Iris pigment epithelial cell (primary cell): ENCODE results near the gene INTS4.
"Not testable (repeated sequence)": the region's sequence is repeated elsewhere in the genome, so short reads cannot be mapped to it uniquely, and the experiment has no call there.

Experiments
- DNase-seq: peaks from one replicate; pipeline ENCODE4 v3.0.0-alpha.2; 2011; ENCODE audit warnings: low read depth

The INTS4 gene

DNA sequence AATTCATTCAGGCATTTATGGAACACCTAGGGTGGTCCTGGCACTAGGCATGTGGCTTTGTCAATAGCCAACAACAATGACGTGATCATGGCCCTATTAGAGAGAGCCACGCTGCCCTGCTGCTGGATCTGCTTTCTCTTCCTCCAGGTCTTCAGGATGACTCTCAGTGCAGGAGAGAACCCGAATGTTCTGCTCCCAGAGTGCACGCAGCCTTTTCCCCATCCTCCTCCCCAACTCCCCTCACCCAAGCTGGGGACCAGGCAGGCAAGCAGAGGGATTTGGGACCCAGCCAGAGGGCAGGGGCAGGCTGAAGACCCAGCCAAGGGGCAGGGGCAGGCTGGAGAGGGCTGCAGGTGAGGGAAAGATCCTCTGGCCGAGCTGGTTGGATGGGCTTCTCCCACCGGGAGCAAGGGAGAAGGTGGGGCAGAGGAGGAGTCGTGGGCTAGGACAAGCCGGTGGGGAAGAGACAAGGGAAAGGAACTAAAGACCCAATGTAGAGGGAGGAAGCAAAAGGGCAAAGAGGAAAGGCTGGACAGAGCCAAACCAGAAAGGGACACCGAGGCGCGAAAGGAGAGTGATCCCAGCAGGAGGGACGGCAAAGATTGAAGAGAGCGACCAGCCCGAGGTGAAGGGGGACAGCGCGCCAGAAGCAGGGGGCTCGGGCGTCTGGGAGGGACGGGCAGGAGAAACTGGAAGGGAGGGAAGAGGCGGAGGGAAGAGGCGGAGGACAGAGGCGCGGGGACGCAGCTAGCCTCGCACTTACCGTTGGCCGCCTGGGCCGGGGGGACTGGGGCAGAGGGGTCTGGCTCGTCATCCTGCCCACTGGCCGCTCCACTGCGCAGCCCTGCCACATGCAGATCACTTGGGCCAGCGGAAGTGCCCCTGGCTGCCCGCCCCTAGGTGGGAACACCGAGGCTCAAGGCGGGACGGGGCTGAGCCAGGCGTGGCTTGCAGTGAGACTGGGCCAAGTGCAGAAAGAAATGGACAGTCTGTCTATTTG is 28.2 kb upstream of the INTS4 start, which contains the start of gene KCTD14:
KCTD14 (minus strand) TSS at position 880 of the 1,000 bp plus-strand sequence; CDS start at position 853, 27 bp downstream.
- no peak for DNase-seq

GRCh38 chr11:78021611-78022010 is 27.1 kb upstream of the INTS4 start:
- DNase-seq: no peak

DNA sequence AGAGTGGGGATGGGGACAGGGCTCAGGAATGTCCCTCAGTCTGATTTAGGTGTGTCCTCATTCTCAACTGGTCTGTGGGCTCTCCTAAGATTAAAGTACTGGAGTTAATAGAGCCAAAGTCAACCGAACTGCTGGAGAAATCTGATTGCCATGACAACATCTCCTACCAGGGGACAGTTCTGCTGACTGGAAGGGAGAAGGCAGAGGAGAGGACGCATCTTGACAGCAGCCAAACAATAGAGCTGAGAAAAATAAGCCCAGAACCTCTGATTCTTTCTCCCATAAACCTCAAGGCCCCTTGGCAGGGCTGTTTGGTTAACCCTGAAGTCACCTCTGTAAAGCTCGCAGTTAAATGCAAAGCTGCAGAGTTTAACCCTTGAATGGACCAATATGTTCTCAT is 25.8 kb upstream of the INTS4 start:
- no peak for DNase-seq

DNA sequence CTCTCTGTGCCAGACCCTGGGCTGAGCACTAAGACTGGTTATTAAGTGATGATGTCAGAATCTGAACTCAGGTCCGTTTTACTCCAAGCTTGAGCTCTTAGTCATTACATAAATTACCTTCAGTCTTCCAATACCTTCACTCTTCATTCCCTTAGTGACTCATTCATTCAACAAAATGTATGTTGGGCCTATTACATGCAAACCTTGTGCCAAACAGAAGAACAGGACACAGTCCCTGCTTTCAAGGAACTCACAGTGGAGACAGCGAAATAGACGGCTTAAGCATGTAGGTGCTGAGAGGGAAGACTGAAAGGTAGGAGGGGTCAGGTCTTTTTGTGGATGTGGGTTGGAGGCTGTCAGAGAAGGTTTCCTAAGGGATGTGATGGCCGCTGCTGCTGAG is 25.3 kb upstream of the INTS4 start:
- no peak for DNase-seq

GRCh38 chr11:78015878-78016277 is 21.4 kb upstream of the INTS4 start:
- no peak for DNase-seq

GRCh38 chr11:78014937-78015520 is 20.6 kb upstream of the INTS4 start:
- not testable (repeated sequence) for DNase-seq

DNA sequence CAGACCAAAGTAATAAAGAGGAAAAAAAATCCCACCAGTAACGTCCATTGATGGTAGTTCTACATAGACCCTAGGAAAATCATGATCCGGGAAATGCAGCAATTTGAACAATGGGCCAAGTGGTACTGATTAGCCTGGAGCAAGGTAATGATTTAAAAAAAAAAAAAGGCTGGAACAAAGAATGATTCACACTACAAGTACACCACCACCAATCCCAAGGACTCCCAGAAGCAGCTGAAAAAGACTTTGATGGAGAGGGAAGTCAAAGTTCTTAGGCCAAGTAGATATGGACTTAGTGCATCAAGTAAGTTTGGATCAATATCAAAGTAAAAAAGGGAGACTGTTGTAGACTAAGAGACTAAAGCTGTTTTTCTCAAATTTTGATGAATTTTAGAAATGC is 16.8 kb upstream of the INTS4 start:
- DNase-seq: no peak

GRCh38 chr11:78010755-78011154 is 16.3 kb upstream of the INTS4 start:
- DNase-seq: no peak

DNA sequence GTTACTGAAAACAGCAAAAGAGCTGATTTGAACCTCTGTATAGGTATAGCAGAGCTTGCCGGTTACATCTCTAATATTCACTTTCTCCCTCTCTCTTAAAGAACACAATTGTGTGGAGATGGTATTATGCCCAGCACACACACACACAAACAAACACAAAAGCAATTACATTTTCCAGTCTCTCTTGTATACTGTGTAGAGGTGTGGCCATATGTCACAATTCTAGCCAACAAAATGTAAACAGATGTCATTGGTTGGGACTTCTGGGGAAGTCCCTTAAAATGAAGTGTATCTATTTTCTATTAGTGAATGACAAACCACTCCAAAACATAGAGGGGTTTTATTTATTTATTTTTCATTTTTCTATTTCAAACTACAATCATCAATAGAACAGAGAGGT is 15.8 kb upstream of the INTS4 start:
- no peak for DNase-seq

- DNase-seq: no peak
These were observed 14.6 kb upstream of the INTS4 start for GRCh38 chr11:78009062-78009461.

DNA sequence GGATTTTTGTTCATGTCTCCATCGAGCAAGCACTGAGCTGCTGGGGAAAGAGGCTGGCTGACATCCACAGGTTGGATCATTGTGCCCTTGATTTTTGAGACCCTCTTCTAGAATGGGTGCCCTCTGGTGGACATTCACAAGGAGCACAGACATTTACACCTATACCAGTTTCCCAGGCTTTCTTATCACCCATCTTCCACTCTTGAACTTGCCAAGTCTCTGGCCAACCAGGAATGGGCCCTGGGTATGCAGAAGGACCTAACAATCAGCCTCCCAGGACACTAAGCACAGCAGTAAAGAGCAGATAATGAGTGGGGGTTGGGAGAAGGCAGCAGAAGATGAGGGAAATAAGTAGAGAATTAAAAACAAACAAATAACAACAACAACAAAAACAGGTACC is 5.7 kb upstream of the INTS4 start:
- DNase-seq: peak; percentile 76

DNA sequence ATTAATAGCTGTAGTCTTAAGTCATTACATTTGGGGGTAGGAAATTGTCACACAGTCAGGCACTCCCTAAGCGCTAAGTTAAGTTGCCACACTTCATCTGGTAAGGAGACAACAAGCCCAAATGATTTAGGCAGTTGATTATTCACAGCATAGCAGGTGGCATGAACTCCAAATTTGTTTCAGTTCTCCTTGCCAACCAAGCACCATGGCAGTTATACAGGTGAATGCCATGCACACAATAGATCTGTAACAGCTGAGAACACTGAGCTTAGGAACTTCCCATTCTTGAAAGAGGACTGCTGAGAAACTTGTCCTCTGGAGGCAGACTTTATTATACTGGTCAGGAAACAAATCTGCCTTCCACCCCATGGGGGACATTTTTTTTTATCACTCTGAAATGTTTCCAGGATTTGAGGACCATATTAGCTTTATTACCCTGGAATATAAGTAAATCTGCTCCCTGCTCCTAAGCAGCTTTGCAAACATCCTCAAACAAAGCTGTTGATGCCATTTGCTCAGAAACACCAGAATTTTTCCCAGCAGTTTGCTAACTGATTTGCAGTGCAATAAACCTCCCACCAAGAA is 5.1 kb upstream of the INTS4 start:
- no peak for DNase-seq

- no peak for DNase-seq
These were observed 566 bp downstream of the INTS4 start for GRCh38 chr11:77993902-77994301.

DNA sequence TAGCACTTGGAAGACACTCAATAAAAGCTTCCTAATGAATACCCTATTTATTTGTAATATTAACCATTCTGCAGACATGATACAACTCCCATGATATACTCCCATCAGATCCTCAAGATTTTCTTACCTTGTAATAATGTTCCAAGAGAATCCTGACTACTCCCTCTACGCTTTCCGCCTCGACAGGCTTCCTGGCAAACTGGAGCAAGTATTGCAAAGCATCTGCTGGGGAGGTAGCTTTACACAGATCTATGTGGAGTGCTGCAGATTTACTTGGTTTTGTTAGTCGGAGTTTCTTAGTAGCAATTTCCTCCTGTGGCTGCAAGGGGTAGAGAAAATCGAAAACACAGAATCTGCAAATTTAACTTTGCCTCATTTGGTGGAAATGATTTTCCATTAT is 3.5 kb downstream of the INTS4 start:
- DNase-seq: no peak

- DNase-seq: not testable (repeated sequence)
These were observed 8.0 kb downstream of the INTS4 start for GRCh38 chr11:77986456-77986855.

GRCh38 chr11:77981346-77981947 is 13.0 kb downstream of the INTS4 start:
- no peak for DNase-seq

DNA sequence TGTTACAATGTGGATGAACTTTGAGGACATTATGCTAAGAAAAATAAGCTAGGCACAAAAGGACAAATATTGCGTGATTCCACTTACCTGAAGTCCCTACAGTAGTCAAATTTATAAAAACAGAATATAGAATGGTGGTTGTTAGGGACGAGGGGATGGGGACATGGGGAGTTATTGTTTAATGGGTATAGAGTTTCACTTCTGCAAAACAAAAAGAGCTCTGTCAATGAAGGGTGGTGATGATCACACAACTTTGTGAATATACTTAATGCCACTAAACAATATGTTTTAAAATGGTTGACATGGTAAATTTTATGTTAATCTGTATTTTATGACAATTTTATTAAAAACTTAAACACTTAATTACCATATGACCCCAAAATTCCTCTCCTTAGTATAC is 26.1 kb downstream of the INTS4 start:
- DNase-seq: no peak

GRCh38 chr11:77967753-77968152 is 26.7 kb downstream of the INTS4 start:
- DNase-seq: no peak

DNA sequence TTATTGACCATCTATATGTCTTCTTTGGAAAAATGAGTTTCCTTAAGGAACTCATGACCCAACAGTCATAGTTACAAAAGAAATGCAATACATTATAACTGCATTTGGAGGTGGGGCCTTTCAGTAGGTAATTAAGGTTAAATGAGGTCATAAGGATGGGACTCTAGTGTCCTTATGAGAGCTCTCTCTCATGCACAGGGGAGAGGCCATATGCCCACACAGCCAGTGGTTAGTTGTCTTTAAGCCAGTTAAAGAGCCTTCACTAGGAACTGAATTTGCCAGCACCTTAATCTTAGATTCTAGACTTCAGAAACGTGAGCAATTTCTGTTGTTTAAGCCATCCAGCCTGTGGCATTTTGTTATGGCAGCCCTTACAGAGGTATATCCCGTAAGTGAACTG is 27.3 kb downstream of the INTS4 start:
- DNase-seq: no peak

DNA sequence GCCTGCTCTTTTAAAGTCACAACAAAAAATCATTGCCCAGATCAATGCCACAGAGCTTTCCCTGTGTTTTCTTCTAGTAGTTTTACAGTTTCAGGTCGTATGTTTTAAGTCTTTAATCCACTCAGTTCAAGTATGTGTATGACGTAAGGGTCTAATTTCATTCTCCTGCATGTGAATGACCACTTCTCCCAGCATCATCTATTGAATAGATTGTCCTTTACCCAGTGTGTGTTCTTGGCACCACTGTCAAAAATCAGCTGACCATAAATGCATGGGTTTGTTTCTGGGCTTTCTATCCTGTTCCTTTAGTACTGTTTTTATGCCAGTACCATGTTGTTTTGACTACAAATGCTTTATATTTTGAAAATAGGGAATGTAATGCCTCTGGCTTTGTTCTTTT is 28.1 kb downstream of the INTS4 start:
- DNase-seq: no peak

GRCh38 chr11:77959434-77959833 is 35.0 kb downstream of the INTS4 start:
- peak; percentile 51 for DNase-seq

DNA sequence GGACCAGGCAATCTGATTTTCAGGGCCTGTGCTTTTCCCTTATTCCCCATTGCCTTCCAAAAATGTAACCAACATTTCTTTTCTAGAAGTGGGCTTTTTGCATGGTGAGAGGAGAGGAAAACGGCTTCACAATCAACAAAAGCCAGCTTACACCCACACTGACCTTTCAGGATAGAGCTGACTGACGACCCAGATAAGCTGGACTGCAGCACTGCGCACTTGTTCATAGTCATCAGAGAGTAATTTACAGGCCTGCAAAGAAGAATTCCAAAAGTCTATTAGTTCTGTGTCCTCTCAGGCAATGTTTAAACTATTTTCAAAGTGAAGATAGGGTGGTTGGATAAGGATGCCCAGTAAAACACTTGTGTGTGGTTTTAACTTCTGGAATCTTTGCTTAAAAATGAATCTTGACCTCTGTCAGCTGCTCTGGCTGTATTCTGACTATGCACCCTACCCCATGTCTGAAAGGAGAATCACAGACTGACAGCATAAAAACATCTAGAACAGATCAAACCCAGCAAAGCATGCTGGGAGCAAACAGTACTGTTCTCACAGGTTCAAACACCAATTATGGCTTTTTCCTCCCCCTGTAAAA is 35.8 kb downstream of the INTS4 start:
- DNase-seq: not testable (repeated sequence)
